GM12873 (cell line): ENCODE measurements around the gene RBPJ.

Experiments
- TF ChIP-seq, protein P1 (sequence below): IDR thresholded peaks from 2 replicates; pipeline ENCODE4 v1.5.1; 2012; ENCODE audit warnings: low read depth, mild to moderate bottlenecking, moderate library complexity, low read length, control low read depth; ENCODE audit not compliant: insufficient read depth; ENCODE audit errors: missing control alignments

The RBPJ gene

DNA sequence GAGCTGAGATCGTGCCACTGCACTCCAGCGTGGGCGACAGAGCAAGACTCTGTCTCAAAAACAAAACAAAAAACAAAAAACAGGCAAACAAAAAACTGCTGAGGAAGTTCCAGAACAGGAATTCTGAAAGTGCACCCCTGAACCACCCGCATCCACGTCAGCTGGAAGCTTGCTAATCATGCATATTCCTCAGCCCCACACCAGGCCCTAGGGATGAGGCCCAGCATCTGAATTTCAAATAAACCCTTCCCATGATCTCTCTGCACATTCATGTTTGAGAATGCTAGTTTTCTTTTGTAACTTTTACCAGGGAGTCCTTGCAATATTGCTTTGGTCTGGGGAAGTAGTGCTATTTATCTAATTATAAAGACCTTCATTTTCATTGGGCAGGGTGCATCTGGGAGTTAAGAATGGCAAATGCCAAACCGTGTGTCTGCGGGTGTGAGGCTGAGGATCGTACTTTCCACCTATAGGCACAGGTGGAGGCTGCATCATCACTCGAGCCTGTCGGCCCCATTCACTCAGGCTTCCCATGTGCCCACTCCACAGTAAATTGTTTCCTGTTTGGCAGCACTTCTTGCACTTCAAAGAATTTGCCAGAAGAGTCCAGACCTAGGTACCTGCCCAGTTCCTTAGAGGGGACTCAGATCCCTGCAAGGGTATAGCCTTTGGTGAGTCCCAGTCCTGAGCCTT, 145.9 kb downstream of the RBPJ start:
- TF ChIP-seq, protein P1, sequence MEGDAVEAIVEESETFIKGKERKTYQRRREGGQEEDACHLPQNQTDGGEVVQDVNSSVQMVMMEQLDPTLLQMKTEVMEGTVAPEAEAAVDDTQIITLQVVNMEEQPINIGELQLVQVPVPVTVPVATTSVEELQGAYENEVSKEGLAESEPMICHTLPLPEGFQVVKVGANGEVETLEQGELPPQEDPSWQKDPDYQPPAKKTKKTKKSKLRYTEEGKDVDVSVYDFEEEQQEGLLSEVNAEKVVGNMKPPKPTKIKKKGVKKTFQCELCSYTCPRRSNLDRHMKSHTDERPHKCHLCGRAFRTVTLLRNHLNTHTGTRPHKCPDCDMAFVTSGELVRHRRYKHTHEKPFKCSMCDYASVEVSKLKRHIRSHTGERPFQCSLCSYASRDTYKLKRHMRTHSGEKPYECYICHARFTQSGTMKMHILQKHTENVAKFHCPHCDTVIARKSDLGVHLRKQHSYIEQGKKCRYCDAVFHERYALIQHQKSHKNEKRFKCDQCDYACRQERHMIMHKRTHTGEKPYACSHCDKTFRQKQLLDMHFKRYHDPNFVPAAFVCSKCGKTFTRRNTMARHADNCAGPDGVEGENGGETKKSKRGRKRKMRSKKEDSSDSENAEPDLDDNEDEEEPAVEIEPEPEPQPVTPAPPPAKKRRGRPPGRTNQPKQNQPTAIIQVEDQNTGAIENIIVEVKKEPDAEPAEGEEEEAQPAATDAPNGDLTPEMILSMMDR, result no peak

DNA sequence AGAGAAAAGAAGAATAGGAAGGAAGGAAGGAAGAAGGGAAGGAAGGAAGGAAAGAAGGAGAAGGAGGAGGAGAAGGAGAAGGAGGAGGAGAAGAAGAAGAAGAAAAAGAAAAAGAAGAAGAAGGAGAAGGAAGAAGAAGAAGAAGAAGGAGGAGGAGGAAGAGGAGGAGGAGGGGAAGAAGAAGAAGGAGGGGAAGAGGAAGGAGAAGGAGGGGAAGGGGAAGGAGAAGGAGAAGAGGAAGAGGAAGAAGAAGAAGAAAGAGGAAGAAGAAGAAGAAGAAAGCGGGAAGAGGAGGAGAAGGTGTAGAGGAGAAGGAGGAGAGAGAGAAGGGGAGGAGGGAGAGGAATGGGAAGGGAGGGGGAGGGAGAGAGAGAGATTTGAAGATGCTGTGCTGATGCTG, 146.9 kb downstream of the RBPJ start:
- TF ChIP-seq, protein P1, result no peak

DNA sequence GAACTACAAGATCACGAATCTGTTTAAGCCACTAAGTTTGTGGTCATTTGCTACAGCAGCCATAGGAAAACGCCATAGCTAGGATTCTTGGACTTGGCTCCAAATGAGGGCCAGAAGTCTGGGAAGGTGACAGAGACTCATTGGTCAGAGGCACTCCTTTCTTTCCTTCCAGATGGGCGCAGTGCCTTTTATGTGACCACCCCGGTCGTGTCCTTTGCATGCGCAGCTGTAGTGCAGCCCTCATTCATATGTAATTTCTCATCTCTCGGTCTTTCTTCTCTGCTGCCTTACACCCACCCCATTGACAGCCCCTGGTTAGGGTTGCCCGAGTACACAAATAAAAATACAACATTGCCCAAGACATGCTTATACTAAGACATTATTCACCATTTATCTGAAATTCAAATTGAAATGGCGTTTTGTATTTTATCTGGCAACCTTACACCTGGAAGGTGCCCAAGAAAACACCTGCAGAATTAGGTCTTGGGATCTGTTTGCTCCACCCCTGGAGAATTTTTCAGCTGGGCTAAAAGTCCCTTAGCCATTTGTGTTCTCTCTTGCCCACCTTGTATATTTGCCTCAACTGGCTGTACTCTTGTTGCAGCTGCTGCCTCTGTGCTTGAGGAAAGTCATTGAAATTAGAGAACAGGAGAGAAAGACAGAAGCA, 147.6 kb downstream of the RBPJ start:
- TF ChIP-seq, protein P1, result no peak

DNA sequence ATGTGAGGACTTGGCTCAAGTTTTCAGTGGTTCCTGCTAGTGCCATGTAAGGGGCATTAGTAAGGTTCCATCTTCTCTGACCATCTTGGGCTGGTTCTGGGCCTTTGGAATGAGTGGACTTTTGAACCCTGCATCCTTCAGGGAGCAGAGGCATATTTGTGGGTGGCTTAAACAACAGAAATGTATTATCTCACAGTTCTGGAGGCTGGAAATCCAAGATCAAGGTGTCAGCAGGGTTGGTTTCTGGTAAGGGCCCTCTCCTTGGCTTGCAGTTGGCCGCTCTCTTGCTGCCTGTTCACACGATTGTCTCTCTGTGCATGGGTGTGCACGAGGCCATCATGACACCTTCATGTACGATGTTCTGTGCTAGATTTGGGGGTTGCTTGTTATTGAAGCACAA, 148.2 kb downstream of the RBPJ start:
- TF ChIP-seq, protein P1, result no peak

DNA sequence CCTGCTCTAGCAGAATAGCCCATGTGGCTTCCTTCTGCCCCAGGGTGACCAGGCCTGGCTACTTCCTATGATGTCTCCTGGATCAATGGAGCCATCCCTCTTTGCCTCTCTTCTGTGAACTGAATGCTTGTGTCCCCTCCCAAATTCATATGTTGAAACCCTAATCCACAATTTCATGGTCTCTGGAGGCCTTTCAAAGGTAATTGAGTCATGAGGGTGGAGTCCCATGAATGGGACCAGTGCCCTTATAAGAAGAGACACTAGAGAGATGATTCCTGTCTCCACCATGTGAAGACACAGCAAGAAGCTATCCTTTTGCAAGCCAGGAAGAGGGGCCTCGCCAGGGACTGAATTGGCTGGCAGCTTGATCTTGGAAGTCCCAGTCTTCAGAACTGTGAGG, 151.1 kb downstream of the RBPJ start:
- TF ChIP-seq, protein P1, result no peak

DNA sequence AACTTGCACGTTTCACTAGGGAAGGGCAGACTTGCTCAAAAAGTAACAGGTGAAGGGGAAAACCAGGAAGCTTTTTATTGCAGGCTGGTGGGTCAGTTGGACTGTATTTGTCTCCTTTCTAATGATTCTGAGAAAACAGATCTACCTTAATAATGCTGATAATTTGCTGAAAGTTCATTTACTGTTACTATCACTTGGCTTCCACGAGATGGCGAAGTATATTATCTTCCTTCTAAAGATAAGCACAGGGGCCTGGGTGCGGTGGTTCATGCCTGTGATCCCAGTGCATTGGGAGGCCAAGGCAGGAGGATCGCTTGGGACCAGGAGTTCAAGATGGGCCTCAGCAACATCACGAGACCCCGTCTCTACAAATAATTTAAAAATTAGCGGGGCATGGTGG, 153.1 kb downstream of the RBPJ start:
- TF ChIP-seq, protein P1, result no peak

DNA sequence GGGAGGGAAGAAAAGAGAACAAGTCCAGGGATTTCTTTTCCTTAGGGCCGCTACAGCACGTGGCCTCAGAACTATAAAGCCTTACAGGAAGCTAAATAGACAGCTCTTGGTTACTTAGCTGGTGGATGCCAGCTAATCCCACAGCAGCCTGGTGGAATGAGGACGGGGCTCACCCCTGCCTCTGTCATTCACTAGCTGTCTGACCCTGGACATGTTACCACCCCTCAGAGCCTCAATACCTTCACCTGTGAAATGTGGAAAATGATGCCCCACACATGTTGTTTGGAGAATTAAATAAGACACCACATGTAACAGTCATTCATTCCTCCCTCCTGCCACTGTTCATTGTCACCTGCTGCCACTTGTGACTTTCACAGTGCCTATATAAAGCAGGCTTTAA, 153.7 kb downstream of the RBPJ start:
- TF ChIP-seq, protein P1, result no peak
